ENCODE results near the gene NFIA. TPM values are rescaled to one million over a fixed set of nuclear protein-coding genes. Genes with fewer than 3 reads are reported as not detected.

NFIA gene
- total and polyA plus RNA-seq, 2 of the 13 experiments (the other 11 are each of a cell fraction or from before 2014, with no cell fraction given) = 14.7 to 28.5 TPM

DNA sequence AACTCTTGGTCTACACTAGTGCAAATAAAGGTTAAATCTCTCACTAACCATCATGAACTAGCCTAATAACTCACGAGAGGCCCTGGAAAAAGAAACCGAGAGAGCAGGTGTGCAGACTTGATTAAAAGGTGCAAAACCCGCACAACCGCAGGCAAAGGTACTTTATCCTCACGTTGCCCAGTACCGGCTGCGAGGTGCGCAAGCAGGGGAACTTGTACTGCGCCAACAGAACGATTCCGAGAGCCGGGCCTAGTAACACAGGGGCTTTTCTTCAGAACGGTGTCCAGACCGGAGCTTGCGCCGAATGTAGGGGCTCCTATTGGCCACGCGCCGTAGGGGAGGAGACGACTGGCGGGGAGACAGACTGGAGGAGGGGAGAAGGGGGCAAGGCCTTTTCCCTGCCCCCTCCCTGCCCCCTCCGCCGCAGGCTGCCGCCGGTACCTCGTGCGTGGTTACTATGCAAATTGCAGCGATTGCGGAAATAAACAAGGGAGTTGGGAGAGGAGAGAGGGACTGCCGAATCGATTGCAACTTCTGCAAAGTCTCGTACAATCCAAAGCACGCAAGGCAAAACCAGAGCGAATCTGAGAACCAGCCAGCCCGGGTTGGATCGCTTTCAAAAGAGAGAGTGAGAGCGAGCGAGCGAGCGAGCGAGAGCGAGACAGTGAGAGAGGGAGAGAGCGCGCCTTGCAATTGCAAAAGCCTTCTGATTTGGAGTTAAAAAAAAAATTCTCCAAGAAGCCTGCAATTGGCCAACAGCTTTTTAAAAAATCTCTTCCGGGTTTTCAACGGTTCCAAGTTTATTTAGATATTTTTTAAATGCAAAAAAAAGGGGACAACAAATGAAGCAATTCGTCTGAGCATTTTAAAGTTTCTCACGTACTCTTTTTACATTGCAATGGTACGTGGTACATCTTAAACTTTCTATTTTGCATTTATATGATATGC lies 5.4 kb upstream of the NFIA start (continued):
- TF ChIP-seq MTA1 (CRISPR knock-in tag; IDR thresholded peaks at IDR 0.05; ENCODE audit: borderline replicate concordance) (peak; percentile 60), STAT5B (CRISPR knock-in tag; IDR thresholded peaks at IDR 0.05) (no peak), CCDC6 (CRISPR knock-in tag; IDR thresholded peaks at IDR 0.05) (no peak), NCOA1 (CRISPR knock-in tag; IDR thresholded peaks at IDR 0.05) (no peak), TFDP1 (CRISPR knock-in tag; IDR thresholded peaks at IDR 0.05; ENCODE audit: borderline replicate concordance) (peak; percentile 43; the same call in 1 of the 2 replicates), KAT2B (IDR thresholded peaks at IDR 0.05; ENCODE audit: borderline replicate concordance, low read depth, low read length) (no peak), ZNF224 (CRISPR knock-in tag; IDR thresholded peaks at IDR 0.05) (no peak), THYN1 (CRISPR knock-in tag; IDR thresholded peaks at IDR 0.05; ENCODE audit: borderline replicate concordance, low read depth) (no peak), CC2D1A (CRISPR knock-in tag; IDR thresholded peaks at IDR 0.05) (no peak), ZNF639 (CRISPR knock-in tag; conservative IDR thresholded peaks at IDR 0.05) (peak; percentile 76), SOX6 (IDR thresholded peaks at IDR 0.05) (no peak), SOX6 (CRISPR knock-in tag; IDR thresholded peaks at IDR 0.05) (peak; percentile 88)
- TF ChIP-seq, protein P1, sequence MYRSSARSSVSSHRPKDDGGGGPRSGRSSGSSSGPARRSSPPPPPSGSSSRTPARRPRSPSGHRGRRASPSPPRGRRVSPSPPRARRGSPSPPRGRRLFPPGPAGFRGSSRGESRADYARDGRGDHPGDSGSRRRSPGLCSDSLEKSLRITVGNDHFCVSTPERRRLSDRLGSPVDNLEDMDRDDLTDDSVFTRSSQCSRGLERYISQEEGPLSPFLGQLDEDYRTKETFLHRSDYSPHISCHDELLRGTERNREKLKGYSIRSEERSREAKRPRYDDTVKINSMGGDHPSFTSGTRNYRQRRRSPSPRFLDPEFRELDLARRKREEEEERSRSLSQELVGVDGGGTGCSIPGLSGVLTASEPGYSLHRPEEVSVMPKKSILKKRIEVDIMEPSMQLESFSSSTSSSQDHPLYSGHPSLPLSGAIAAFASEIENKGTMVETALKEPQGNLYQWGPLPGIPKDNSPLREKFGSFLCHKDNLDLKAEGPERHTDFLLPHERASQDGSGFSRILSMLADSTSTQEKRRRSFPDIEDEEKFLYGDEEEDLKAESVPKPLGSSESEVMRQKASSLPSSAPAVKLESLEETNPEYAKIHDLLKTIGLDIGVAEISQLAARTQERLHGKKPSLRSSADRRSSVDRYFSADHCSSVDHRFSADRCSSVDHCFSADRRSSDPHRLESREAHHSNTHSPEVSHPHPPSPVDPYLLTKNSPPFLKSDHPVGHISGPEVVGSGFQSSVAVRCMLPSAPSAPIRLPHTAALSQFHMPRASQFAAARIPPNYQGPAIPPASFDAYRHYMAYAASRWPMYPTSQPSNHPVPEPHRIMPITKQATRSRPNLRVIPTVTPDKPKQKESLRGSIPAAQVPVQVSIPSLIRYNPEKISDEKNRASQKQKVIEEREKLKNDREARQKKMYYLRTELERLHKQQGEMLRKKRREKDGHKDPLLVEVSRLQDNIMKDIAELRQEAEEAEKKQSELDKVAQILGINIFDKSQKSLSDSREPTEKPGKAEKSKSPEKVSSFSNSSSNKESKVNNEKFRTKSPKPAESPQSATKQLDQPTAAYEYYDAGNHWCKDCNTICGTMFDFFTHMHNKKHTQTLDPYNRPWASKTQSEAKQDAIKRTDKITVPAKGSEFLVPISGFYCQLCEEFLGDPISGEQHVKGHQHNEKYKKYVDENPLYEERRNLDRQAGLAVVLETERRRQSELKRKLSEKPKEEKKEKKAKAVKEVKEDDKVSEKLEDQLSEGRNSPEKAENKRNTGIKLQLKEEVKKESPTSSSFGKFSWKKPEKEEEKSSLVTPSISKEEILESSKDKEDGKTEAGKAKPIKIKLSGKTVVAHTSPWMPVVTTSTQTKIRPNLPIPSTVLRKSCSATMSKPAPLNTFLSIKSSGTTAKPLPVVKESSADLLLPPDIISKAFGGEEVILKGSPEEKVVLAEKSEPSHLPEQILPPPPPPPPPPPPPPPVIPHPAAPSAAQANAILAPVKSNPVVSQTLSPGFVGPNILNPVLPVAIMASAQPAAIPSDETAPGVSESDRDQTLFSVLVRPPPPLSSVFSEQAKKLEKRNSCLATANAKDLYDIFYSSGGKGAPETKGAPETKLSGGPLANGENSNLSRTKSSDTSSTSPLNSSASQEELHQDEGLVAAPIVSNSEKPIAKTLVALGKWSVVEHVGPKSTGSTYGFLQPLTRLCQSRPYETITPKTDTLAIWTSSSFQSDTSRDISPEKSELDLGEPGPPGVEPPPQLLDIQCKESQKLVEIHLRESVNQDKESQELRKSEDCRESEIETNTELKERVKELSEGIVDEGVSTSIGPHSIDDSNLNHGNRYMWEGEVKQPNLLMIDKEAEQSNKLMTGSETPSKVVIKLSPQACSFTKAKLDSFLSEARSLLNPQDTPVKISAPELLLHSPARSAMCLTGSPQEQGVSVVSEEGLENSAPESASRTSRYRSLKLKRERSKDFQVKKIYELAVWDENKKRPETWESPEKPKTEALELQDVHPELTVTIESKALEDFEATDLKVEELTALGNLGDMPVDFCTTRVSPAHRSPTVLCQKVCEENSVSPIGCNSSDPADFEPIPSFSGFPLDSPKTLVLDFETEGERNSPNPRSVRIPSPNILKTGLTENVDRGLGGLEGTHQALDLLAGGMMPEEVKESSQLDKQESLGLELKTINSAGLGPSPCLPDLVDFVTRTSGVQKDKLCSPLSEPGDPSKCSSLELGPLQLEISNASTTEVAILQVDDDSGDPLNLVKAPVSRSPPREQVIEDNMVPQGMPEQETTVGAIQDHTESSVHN (CRISPR knock-in tag; IDR thresholded peaks at IDR 0.05) = no peak
